ENCODE results near the gene OR52A5.

Gene OR52A5

DNA sequence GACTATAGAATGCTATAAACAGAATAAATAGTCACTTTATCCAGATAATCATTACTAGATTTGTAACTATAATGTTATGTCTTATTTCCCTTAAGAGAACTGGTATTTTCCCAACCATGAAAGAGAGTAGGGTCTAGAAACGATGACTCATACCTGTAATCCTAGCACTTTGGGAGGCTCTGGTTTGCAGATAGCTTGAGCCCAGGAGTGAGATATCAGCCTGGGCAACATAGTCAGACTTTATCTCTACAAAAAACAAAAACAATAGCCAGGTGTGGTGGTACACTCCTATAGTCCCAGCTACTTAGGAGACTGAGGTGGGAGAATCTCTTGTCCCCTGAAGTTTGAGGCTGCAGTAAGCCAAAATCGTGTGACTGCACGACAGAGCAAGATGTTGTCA is 30.9 kb downstream of the OR52A5 start:
- DNase-seq = no peak

DNA sequence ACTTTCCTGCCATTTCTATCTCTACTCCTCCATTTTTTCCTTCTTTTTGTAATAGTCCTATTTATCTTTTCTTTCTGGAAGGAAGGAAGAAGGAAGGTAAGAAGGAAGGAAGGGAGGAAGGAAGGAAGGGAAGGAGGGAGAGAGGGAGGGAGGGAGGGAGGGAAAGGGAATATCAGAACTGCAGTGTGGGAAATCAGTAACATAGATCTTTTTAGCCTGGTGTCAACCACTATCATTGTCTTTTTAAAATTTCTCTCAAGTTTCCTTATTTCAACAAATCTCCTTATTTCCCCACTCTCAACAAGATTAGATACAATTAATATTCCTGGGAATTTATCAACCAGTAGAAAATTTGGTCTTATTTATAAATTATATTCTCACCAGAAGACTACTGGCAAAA is 35.1 kb downstream of the OR52A5 start:
- DNase-seq = no peak

DNA sequence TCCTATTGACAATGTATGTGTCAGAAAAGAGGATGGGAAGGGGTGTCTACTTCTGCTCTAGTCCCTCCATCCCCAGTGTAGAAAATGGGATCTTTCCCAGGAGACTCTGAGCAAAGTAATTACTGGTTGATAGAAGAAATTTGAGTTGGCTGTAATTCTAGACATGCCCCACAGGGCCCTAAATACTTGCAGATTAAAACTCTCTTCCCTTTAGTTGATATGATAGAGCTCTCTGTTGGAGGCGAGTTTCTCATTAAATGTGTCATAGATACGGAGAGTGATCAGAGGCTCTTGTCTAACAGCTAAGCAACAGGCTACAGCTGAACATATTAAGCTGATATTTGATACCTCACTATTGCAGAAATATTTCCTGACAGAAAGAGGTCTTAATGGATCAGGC is 35.9 kb downstream of the OR52A5 start:
- DNase-seq = no peak

DNA sequence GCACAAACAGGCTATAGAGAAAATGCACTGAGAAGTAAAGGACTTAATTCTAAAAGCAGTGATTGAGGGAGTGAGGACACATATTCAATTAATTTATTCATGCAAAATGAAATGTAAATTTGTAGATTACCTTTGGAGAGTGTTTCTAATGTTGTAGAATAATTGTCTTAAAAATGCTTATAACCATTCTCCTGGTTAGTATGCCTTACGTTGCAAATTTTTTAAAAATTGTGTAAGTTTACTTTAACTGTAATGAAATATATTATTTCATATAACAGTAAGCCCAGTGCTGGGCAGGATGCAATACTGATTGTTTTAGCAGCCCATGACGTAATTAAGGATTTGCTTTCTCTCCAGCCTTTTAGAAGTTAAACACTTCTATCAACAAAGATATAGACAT is 42.1 kb downstream of the OR52A5 start:
- no peak for DNase-seq

DNA sequence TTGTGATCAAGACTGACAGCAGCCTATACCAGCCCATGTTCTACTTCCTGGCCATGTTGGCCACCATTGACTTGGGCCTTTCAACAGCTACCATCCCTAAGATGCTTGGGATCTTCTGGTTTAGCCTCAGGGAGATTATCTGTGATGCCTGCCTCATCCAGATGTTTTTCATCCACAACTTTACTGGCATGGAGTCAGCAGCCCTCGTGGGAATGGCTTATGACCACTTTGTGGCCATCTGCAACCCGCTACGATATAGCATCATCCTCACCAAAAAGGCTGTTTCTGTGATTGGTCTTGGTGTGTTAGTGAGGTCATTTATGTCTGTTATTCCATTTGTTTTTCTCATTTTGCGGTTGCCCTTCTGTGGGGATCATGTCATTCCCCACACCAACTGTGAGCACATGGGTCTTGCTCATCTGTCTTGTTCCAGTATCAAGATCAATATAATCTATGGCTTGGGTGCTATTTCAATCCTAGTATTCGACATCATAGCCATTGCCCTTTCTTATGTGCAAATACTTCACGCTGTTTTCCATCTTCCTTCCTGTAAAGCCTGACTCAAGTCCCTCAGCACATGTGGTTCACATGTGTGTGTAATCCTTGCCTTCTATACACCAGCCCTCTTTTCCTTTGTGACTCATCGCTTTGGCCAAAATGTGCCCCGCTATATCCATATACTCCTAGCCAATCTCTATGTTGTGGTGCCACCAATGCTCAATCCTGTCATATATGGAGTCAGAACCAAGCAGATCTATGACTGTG is 45.2 kb downstream of the OR52A5 start:
- no peak for DNase-seq

DNA sequence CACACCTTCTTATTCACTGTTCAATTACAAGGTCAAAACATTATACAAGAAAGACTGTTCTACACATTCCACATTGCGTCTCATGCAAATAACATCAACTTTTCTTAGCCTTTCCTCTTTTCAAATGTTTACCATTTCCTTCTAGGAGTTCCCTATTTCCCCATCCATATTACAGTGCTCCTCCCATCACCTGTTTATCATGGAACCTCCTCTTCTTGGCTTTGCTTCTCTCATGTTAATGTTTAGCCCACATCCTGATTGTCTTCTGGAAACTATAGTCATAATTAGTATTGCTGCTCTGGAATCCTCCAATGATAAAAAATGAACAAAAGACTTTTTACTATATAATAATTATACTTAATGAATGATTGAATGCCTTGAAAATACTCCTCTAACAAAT is 47.5 kb downstream of the OR52A5 start:
- no peak for DNase-seq

DNA sequence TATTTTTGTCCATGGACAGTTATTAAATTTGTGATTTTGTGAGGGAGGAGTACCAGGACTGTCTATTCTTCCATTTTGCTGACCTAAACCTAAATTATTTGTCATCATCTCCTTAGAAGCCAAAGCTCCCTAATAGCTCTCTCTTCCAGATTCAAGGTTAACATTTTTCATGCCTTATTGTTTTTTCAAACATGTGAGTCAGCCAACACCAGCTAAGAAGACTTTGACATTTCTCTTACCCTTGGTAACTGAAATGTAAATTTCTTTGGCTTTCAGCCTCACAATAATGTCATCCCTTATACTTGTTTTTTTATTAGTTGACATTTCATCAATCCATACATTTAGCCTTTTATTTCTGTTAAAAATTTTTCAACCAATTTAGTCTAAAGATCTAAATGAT is 49.6 kb downstream of the OR52A5 start:
- no peak for DNase-seq

DNA sequence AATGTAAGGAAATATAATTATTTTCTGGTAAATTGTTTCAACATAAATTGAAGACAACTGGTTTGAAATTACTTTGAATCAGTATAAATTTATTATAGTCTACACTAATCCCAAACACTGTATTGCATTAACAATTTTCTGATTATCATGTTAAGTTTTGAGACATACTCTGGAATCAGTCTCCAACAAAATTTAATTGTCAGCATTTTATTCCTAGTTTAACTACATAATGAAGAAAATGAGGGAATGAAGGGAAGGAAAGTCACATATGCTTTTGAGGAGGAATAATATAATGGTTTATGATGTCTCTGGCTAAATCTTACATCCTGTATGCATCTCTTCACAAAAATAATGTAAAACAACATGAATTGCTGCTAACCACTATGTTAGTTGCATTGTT is 54.6 kb downstream of the OR52A5 start:
- DNase-seq = no peak

DNA sequence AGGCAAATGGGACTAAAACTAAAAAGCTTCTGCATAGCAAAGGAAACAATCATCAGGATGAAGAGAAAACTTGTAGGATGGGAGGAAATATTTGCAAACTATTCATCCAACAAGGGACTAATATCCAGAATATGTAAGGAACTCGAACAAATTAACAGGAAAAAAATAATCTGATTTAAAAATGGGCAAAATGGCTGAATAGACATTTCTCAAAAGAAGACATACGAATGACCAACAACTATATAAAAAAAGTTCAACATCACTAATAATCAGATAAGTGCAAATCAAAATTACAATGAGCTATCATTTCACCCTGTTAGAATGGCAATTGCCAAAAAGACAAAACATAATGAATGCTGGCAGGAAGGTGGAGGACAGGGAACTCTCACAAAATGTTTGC is 56.8 kb downstream of the OR52A5 start:
- no peak for DNase-seq

Measured in activated CD8-positive, alpha-beta memory T cell treated with anti-CD3 and anti-CD28 coated beads, Interleukin-2, amount 50 U/mL, for 4 hours (primary cell).